GM21526 (cell line): ENCODE results near the gene UCKL1.
"Not testable (repeated sequence)": the region's sequence is repeated elsewhere in the genome, so short reads cannot be mapped to it uniquely, and the experiment has no call there.

Experiments
- ATAC-seq: cut with Tn5 transposase; IDR thresholded peaks from one replicate; pipeline ENCODE4 v1.9.1; 2021; ENCODE audit warnings: moderate library complexity; ENCODE audit not compliant: unreplicated experiment, low FRiP score

The UCKL1 gene

DNA sequence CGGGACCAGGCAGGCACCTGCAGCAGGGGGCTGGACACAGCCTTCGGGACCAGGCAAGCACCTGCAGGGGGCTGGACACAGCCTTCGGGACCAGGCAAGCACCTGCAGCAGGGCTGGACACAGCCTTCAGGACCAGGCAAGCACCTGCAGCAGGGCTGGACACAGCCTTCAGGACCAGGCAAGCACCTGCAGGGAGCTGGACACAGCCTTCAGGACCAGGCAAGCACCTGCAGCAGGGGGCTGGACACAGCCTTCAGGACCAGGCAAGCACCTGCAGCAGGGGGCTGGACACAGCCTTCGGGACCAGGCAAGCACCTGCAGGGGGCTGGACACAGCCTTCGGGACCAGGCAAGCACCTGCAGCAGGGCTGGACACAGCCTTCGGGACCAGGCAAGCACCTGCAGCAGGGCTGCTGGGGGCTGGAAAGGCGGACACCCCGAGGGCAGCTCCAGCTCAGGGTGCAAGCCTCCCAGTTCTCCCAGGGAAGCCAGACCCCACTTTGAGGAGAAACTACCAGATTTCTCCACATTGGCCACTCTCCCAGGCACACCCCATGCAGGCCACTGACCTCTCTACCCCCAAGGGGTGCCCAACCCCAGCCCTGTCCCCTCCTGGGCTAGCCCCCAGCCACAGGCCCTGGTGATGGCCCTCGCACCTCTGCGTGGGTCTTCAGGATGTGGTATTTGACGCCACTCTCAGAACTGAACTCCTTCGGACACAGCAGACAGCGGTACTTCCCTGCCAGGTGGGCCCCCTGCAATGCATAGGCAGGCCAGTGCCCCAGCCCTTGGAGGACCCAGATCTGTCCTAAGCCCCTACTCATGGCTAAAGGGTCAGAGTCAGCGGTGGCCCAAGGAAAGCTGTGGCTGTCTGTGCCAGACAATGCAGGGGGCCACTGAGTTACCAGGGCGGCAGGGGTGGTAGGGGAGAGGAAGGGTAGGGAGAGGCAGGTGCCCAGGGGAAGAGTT is 4.7 kb upstream of the UCKL1 start:
- ATAC-seq: not testable (repeated sequence)

DNA sequence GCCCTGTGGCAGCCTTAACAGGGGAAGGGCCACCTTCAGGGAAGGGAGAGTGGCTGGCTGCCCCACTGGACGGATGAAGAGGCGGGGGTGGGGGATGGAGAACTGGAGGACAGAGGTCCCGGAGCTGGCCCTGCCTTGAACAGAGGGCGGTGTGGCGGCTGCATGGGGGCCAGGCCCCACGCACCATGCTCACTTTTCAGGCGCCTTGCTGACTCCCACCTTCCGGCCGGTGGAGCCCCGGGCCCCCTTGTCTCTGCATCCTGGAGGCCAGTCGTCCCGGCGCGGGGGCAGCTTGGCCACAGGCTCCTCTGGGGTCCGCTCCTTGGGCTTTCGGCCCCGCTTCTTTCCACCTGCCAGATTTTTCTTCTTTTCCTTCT is 3.5 kb upstream of the UCKL1 start:
- no peak for ATAC-seq

DNA sequence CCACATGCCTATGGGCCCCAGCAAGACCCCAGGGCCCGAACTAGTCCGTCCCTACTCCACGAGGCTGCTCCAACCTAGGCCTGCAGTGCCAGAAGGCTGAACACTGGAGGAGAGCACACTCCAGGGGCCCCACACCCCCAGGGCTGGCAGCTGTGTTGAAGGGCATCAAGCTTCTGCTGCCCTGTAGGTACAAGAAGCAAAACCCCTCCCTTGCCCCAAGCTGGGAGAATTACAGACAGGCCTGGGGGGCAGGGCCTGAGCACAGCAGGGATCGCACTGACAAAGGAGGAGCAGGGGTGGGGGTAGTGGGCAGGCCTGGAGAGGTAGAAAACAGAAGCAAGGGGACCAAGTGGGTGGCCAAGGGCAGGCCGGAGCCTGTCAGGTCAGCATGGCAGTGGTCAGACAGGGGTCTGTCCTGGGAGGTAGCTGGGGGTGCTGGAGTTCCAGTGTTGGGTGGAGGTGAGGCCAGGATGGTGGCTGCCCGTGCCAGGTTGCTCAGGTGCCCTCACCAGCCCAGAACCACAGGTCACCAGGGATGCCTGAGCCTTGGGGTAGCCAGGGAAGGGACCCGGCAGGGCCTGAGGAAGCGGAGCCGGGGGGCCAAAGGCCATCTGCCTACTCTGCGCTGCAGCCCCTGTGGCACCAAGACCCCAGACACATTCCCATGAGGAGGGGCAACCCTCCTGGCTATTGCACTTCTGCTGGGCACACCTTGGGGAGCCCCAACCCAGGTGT is 2.9 kb upstream of the UCKL1 start:
- ATAC-seq: no peak

DNA sequence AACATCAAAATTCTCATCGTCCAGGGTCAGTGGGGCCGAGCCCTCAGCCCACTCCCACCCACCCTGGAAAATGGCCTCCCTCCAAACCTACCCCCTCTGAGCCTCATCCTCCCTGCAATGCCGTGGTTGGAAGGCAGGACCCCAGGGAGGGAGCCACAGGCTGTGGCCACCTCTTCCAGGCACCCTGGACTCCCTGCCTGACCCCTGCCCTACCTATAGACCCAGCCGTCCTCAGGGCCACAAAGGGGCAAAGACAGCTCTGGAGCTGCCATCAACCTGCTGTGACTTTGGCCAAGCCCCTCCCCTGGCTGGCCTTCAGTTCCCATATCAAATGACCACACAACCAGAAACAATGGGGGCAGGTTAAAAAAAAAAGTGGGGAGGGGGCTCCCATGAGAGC is 2.3 kb upstream of the UCKL1 start:
- ATAC-seq: no peak

DNA sequence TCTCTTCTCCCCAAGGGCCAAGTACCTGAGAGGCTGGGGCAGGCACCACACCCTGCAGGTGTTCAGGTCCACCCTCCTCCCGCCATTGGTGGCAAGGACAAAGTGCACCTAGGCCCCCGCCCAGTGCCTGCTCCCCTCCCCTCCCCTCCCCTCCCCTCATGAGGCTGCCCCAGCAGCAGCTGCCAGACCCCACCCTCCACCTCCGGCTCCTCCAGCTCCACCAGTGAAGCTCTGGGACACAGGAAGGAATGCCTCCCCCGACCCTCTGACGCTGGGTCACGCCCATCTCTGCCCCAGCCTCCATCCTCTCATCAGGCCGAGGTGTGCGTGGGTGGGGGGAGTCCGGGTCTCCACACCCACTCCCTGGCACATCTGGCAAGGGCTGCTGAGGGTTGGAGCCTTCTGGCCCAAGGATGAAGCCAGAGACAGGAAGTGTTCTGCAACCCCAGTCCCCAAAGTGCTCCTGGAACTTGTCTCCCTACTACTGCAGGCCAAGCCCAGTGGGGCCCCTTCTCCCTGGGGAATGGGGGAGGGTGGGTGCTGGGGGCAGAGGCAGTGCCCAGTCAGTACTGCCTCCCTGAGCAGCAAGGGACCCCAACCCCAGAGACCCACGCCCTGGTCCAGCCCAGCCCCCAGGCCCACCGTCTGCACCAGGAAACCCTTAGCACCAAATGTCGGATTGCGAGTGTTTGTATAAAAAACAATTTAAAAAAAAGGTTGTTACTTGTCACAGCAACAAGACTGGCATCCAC is 1.6 kb upstream of the UCKL1 start:
- no peak for ATAC-seq

DNA sequence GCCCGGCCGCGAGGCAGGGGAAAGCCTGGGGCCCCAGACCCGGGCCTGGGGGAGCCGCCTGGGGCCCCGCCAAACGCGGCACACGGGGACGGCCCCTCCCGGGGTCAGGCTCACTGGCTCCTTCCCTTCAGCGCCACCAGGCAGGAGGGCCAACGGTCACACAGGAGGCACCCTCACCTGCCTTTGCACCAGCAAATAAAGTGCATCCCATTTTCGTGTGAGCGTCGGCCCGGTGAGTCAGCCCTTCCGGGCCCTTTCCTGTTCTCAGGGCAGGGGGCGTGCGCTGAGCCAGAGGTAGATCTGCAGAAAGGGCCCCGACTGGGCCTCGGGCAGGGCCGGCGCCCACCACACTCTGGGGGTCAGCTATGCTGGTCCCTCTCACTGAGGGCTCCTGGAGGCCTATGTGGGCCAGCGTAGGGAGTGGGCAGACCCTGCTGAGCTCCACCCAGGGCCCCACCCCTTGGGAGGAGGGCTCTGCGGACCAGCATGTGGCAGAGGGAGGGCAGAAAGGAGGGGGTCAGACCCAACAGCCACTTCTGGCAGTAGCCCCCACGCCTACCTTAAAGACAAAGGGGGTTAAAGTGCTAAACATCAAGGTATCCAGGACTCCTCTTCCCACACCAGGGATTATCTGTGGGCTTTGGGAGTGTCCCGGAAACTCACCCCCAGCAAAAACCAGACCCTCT is 931 bp upstream of the UCKL1 start:
- no peak for ATAC-seq

DNA sequence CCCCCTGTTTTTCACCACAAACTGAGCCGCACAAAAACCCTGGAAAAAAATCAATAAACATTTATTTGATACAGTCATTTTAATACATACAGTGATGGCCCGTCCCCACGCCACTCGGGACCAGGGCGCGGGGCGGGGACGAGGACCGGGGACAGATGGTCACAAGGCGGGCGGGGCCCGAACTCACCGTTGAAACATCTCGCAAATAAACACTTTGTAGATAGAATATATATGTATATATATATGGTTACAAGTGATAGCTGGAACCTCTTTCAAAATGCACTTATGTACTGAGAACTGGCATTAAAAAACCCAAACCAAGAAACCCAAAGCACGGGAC is 418 bp upstream of the UCKL1 start:
- ATAC-seq: no peak

DNA sequence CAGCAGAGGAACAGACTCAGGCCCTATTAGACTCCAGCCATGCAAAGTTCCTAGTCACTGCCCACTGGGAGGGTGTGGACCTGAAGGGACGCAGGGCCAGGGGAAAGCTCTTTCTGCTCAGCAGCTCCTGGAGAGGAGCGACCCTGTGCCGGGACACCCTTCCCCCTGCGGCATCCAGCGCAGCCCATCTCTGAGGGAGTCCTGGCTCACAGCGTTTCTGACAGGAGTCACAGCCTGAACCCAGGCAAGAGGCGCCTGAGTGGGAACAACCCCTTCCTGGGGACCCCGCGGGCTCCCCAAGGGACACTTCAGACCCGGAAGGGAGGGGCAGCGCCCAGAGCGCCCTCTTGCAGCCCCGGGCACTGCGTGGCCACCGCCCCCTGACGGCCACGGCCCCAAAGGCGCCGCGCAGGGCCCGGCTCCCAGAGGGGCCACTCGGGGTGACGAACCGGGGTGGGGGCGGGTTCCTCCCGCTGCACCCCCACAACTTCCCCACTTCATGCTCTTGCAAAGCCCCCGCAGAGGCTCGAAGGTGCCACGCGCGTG is 862 bp downstream of the UCKL1 start:
- ATAC-seq: peak; percentile 10

DNA sequence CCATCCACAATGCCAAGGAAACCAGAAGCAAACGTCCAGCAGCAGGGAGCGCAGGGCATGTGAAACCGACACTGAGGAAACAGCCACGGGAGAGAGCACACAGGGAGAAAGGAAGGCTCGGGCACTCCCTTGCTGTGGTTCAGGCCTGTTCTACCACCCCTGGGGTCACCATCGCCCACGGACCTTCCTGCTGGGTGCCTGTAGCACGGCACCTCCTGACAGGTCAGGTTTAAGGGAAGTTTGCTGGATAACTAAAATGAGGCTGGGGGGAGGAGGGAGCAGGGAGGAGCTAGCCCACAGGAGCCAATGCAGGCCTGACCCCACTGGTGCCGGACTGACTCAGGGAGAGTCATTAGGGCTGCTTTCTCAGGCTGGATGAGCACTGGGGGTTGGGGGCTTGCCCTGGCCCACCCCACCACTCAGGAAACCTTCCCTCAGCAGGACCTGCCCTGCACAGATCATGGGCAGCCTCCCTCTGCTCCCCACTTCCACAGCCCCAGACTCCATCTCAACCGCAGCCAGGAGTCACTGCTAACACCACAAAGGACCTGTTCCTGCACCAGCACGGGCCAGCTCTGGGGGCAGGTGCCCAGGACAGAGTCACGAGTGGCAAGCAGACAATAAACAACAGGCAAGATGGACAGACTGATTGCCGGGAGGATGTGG is 2.3 kb downstream of the UCKL1 start:
- ATAC-seq: no peak

DNA sequence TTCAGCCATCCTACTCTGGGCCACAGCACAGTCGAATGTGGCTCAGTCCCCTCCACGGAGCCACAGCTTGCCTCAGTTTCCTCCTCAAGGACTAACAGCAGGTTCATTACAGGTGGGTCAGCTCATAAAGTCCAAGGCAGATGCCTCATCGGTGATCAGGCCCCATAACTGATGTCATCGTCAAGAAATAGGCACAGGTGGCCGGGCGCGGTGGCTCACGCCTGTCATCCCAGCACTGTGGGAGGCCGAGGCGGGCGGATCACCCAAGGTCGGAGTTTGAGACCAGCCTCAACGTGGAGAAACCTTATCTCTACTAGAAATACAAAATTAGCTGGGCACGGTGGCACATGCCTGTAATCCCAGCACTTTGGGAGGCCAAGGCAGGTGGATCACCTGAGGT is 3.4 kb downstream of the UCKL1 start:
- ATAC-seq: no peak

DNA sequence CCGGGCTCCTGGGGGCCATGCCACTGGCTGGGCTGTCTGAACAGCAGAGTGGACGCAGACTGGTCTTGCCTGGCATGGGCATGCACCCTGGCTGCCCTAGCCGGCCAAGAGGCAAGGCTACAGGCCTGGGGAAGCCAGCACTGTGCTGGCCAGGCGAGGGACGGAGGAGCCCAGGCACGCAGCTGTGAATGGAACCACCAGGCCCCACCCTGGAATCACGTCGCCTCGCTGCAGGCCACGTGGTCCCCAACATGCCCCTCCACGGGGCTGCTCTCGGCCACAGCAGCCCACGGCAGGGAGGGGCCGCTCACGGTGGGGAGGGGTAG is 4.0 kb downstream of the UCKL1 start:
- no peak for ATAC-seq

DNA sequence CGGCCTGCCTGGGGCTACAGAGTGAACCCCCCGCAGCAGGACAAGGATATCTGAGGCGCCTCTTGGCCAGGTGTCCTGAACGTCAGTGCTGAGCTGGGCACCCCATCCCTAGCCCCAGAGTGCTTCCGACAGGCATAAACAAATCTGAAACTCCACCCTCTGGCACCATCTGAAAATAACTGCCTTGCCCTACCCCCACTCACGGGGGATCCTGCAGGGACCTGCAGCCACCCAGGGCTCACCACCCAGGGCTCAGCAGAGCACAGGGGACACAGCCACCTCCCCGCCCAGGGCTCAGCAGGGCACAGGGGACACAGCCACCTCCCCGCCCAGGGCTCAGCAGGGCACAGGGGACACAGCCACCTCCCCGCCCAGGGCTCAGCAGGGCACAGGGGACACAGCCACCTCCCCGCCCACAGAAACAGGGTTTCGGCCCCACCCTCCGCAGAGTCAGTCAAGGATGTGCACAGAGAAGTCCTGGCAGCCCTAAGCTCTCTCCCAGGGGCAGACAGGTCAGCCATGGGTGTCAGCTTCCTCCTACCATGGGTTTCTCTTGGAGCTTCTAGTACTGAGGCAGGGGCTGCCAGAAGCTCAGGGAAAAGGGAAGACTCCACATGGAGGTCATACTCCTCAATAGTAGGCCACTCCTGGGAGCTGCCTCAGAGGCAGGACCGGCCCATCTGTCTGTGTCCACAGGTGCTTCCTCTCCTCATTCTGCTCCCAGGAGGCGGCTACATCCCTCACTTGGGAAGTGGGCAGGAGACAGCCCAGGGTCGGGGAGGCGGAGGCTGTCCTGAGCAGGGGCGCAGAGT is 4.6 kb downstream of the UCKL1 start:
- ATAC-seq: no peak

DNA sequence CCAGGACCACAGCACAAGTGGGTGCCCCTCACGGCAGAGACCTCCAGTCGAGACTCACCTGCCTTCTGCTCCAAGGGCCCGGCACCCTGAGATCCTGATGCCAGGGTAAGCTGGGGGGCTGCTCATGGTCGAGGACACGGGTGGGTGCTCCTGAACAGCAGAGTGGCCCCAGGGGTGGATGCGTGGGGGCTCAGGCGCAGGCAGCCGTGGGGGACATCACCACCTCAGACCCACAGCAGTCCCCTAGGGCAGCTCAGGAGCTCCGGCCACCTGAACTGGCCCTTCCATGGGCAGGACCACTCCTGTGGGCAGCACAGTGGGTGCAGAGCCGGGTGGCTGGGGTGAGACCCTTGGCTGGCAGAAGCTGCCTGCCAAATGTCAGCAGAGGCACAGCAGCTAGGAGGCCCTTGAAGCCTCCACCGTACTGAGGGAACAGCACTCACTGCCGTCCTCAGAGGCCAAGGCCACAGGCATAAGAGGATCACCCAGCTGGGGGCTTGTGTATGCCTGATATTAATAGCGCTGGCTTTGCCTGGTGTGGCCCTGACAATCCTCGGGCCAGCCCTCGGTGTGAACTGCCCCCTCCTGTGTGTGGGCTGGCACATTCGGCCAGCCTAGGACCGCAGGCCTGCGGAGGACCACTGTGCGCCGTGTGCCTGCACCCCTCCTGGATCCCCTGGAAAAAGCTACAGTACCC is 5.4 kb downstream of the UCKL1 start:
- ATAC-seq: no peak

DNA sequence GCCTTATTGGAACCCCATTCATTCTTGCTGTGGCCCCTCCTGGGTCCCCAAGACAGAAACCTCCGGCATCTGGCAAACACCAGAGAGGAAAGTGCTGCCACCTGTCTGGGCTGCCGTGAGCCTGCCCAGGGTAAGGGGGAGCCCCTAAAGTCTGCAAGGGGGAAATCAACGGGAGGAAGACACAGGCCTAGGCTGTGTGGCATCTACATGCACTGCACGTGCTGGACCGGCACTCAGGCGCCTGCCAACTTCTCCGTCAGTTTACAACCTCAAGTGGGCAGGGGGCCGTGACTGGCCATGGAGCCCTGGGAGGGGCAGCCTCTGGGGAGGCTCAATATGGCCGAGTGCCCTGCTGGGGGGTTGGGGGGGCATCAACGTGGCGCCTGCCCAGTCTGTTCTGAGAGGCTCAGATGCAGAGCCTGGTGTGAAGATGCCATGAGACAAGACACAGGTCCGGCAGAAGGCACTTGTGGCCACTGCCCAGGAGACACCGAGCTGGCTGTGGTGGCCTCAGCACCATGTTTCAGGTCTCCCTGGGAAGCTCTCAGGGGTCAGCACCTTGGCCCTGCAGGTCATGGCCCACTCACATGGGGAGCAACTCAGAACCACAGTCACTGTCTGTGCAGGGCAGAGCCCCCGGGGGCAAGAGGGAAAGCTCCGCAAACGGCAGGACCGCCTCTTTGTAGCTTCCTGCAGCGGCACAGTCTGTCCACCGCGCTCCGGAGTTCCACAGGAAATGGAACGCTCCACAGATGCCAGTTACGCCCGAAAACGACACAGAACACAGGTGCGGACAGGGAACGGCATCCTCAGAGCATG is 8.4 kb downstream of the UCKL1 start:
- no peak for ATAC-seq

DNA sequence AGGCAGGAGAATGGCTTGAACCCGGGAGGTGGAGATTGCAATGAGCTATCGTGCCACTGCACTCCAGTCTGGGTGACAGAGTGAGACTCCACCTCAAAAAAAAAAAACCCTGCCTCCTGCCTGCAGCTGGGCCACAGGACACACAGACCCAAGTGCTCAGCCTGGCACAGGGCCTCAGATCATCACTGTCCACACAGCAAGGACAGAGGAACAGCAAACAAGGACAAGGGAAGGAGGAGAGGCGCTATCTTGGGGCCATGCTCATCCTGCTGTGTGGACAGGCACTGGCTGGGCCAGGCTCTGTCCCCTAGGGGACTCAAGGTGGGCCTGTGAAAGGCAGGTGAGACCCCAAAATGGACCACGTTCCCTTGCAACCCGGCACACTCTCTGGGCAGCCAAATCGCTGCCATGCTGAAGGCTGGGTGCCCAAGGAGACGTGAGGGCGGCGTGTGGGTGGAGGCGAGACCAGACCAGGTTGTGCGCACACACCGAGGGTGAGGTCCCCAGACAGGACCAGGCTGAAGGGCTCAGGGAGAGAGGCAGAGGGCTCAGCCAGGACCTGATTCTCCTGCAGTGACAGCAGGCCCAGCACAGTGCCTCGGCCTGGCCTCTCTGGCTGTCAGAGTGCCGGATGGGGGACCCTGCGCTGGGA is 9.1 kb downstream of the UCKL1 start:
- no peak for ATAC-seq

DNA sequence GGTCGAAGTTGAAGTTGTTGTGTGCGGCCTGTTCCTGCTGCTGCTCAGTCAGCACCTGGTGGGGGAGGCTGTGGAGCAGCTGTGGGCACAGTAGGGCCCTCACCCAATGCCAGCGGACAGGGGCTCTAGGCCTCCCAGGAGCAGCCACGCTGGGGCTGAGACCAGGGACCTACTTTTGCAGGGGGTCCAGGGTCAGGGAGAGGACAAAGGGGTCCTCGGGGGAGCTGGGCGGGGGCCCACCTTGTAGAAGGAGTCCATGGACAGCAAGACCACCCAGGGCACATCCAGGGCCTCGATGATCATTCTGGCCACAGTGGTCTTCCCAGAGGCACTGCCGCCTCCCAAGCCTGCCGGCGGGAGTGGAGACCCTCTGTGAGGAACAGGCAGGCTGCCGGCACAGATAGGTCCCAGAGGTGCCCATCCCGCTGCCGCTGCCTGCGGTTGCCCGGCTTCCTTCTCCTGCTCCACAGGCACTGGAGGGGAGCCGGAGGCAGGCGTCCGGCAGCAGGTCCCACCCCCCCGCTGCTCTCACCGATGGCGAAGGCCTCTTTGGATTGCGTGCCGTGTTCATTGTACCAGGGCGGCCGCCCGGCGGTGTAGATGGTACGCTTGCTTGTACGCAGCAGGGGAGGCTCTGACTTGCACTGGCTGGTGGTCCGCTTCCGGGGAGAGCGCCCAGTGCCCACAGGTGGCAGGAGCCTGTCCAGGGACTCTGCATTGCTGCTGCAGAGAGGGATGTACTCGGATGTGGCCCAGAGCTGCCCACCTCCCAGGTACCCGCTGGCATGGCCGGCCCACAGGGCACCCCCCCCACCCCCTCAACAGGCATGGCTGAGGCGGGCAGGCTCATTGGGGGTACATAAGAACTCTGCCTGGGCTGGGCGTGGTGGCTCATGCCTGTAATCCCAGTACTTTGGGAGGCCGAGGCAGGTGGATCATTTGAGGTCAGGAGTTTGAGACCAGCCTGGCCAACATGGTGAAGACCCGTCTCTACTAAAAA is 10.0 kb downstream of the UCKL1 start:
- ATAC-seq: no peak
